HFFc6 (cell line): ENCODE measurements around the gene PIK3R1. TPM values are rescaled to one million over a fixed set of nuclear protein-coding genes. Genes with fewer than 3 reads are reported as not detected.

Experiments
- DNase-seq: peaks from one replicate; pipeline ENCODE4 v3.0.0-alpha.2; 2018
- H3K27ac Mint-ChIP-seq: 2 replicates; pipeline ENCODE4 v1.8.0; 2020; ENCODE audit warnings: mild to moderate bottlenecking, mixed read lengths
- H3K27me3 Mint-ChIP-seq: 2 replicates; pipeline ENCODE4 v1.8.0; 2021; ENCODE audit warnings: mild to moderate bottlenecking, moderate library complexity, mixed read lengths; ENCODE audit not compliant: insufficient read depth
- H3K36me3 Mint-ChIP-seq: 2 replicates; pipeline ENCODE4 v1.8.0; 2021; ENCODE audit warnings: low read depth, mixed read lengths
- H3K4me1 Mint-ChIP-seq: 2 replicates; pipeline ENCODE4 v1.8.0; 2020; ENCODE audit warnings: low read depth, mixed read lengths
- H3K4me3 Mint-ChIP-seq: 2 replicates; pipeline ENCODE4 v1.8.0; 2020; ENCODE audit warnings: mild to moderate bottlenecking, moderate library complexity, mixed read lengths
- H3K9me3 Mint-ChIP-seq: 2 replicates; pipeline ENCODE4 v1.8.0; 2020; ENCODE audit warnings: mild to moderate bottlenecking, mixed read lengths
- total RNA-seq, 6 experiments: library from RNA; stranded (reverse); fragmentation: NEBNext Ultra II Directional; extraction: Animal tissue kit (Norgen Biotek cat#: 25700); gene quantifications; 2 replicates in 1 of 6; 3 replicates in 5 of 6; pipeline ENCODE4 v1.2.3, GENCODE V29; 2021
- TF ChIP-seq, protein P1 (sequence below): fragments of 200-600 bp; sonication (generic); IDR thresholded peaks from 2 replicates; pipeline ENCODE4 v1.5.0; 2021; ENCODE audit warnings: antibody characterized with exemption, mild to moderate bottlenecking

Gene PIK3R1
- total RNA-seq, 6 experiments from 2014 or later, result 19.6 to 26.4 (median 22.4) TPM

DNA sequence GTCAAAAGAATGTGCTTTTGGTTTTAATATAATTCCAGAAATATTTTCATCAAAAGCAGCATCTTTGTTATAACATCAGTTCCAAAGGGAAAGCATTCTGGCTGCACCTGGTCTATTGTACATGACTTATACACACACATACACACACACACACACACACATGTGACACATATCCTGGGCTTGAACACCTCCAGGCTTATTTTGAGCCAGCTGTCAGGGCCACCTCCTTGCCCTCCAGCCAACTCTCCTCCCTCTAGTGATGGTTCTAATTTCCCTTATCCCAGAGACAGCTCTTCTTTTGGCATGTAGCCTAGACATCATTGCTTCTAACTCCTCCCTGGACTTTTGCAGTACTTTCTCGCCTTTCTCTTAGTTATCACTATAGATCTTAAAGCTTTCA lies 115.0 kb downstream of the PIK3R1 start:
- H3K27me3 Mint-ChIP-seq, result peaks cover 1% of the 10 kb centered on the region
- peak; percentile 37 for DNase-seq
- H3K9me3 Mint-ChIP-seq, result no peaks in the 10 kb centered on the region
- H3K4me1 Mint-ChIP-seq, result peaks cover 64% of the 10 kb centered on the region
- TF ChIP-seq, protein P1, sequence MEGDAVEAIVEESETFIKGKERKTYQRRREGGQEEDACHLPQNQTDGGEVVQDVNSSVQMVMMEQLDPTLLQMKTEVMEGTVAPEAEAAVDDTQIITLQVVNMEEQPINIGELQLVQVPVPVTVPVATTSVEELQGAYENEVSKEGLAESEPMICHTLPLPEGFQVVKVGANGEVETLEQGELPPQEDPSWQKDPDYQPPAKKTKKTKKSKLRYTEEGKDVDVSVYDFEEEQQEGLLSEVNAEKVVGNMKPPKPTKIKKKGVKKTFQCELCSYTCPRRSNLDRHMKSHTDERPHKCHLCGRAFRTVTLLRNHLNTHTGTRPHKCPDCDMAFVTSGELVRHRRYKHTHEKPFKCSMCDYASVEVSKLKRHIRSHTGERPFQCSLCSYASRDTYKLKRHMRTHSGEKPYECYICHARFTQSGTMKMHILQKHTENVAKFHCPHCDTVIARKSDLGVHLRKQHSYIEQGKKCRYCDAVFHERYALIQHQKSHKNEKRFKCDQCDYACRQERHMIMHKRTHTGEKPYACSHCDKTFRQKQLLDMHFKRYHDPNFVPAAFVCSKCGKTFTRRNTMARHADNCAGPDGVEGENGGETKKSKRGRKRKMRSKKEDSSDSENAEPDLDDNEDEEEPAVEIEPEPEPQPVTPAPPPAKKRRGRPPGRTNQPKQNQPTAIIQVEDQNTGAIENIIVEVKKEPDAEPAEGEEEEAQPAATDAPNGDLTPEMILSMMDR, result no peak
- H3K4me3 Mint-ChIP-seq, result no peak overlapping the region
- no peaks in the 10 kb centered on the region for H3K36me3 Mint-ChIP-seq
- peak overlapping the region; percentile 66 for H3K27ac Mint-ChIP-seq

DNA sequence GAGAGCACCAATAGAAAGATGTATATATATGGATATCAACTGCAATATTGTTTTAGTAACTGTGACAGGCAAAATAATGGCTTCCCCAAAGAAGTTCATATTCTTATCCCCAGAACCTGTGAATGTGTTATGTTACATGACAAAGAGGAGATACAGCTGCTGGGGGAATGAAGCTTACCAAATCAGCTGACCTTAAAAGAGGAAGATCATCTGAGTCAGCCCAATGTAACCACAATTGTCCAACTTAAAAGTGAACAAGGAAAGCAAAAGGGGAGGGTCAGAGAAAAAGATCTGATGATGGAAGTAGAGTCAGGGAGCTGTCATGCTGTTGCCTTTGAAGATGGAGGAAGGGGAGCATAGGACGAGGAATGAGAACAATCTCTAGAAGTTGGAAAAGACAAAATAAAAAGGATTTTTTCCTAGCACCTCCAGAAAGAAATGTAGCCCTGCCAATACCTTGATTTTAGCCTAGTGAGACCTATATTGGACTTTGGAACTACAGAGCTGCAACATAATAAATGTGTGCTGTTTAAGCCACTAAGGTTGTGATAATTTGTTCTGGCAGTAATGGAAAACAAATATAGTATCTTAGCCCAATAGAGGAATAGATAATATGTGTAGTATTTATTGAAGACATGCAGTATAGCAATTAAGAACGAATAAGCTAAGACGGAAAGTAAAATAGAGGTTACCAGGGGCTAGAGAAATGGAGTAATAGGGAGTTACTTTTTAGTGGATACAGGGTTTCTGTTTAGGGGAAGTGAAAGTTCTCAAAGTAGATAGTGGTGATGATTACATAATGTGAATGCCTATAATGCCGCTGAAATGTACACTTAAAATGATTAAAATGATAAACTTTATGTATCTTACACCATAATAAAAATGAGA lies 115.9 kb downstream of the PIK3R1 start:
- peak; percentile 41 for DNase-seq
- H3K27ac Mint-ChIP-seq, result peak overlapping the region; percentile 66

DNA sequence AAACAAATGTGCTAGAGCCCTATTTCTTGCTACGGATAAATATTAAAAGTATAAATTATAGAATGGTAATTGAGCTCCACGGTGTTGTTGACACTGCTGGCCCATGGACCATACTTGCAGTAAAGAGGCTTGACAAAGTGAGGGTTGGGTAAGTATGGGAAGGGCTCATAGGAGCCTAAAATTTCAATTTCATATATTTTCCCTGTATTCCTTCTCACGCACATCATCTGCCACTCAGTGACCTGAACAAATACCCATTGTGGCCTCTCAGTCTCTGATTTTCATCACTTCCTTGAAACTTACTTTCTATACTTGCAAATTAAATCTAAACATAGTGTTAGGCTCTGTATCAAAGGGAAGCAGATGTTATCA lies 116.5 kb downstream of the PIK3R1 start:
- no peaks in the 10 kb centered on the region for H3K9me3 Mint-ChIP-seq
- no peaks in the 10 kb centered on the region for H3K36me3 Mint-ChIP-seq
- DNase-seq, result no peak
- H3K4me1 Mint-ChIP-seq, result peaks cover 70% of the 10 kb centered on the region
- no peak overlapping the region for H3K4me3 Mint-ChIP-seq
- no peak overlapping the region for H3K27ac Mint-ChIP-seq
- H3K27me3 Mint-ChIP-seq, result peaks cover 1% of the 10 kb centered on the region
- TF ChIP-seq, protein P1, result no peak

More for the DNA sequence above, 115.9 kb downstream of the PIK3R1 start:
- TF ChIP-seq, protein P1, result no peak
- peak overlapping the region; percentile 34 for H3K4me3 Mint-ChIP-seq
- no peaks in the 10 kb centered on the region for H3K36me3 Mint-ChIP-seq
- H3K9me3 Mint-ChIP-seq, result no peaks in the 10 kb centered on the region
- peaks cover 1% of the 10 kb centered on the region for H3K27me3 Mint-ChIP-seq
- peaks cover 70% of the 10 kb centered on the region for H3K4me1 Mint-ChIP-seq

DNA sequence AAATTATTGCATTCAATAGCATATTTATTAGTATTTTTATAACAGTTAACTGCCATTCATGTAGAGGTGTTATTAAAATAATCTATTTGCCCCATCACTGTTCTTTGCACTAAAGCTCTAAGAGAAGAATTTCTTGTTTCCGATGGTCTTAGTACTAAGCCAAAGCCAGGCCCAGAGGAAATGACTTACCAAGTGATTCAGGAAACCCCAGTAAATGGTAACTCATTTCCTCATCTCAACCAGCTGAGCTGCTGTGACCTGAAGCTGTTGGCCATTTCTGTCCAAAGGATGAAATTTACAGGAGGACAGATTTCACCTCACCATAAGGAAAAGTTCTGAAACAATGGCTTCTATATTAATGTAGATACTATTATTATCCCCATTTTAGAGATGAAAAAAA lies 117.0 kb downstream of the PIK3R1 start:
- no peaks in the 10 kb centered on the region for H3K9me3 Mint-ChIP-seq
- peak overlapping the region; percentile 76 for H3K27ac Mint-ChIP-seq
- no peaks in the 10 kb centered on the region for H3K36me3 Mint-ChIP-seq
- H3K4me1 Mint-ChIP-seq, result peaks cover 70% of the 10 kb centered on the region
- peaks cover 1% of the 10 kb centered on the region for H3K27me3 Mint-ChIP-seq
- H3K4me3 Mint-ChIP-seq, result no peak overlapping the region
- peak; percentile 19 for DNase-seq
- TF ChIP-seq, protein P1, result no peak

DNA sequence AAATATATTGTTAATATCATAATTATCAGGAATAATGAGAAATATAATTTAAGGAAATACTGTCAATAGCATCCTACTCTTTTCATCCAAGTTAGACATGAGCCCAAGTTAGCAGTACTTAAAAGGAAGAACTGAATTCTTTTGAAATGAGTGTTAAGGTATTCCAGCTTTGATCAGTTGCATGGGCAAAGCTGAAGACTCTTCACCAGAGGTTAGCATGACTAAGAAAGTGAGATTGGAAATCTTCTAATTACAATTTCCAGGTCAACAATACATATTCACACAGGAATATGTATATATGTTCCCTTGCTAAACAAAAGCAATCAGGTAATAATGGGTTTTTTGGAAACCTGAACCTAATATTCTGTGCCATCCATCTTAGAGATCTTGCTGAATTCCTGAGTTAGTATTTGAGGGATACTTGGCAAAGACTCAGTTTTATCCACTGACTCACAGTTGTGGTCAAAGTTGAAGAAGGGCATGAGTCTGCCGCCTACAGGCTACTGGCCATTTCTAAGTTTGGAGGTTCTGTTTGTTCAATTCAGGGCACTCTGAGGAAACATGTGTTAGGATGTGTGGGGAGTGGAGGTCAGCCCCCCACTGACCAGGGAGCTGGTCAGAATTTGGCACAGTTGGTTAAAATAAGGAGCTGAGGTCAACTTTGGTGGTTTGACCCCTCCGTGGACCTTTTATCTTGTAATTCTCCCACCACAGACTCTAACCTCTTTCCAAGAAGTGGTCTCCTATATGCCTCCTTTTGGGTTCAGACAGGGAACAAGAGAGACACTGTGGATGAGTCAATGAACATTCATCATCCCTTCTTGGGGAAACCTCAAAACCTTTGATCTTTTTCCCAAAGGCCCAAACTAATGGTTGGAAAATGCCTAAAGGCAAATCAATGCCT lies 118.3 kb downstream of the PIK3R1 start:
- peak overlapping the region; percentile 89 for H3K27ac Mint-ChIP-seq
- no peaks in the 10 kb centered on the region for H3K36me3 Mint-ChIP-seq
- peaks cover 70% of the 10 kb centered on the region for H3K4me1 Mint-ChIP-seq
- H3K4me3 Mint-ChIP-seq, result no peak overlapping the region; the same call in 1 of the 2 replicates
- TF ChIP-seq, protein P1, result peak; percentile 76; the same call in 1 of the 2 replicates
- H3K27me3 Mint-ChIP-seq, result no peaks in the 10 kb centered on the region; the same call in 1 of the 2 replicates
- H3K9me3 Mint-ChIP-seq, result no peaks in the 10 kb centered on the region
- DNase-seq, result peak; percentile 87
